HPDE6-E6E7 (cell line): Measurements from ENCODE around the gene WNT7A.

Experiments used
- DNase-seq: peaks from one replicate; pipeline ENCODE4 v3.0.0; 2011; ENCODE audit warnings: missing footprints; ENCODE audit errors: extremely low spot score

The WNT7A gene

DNA sequence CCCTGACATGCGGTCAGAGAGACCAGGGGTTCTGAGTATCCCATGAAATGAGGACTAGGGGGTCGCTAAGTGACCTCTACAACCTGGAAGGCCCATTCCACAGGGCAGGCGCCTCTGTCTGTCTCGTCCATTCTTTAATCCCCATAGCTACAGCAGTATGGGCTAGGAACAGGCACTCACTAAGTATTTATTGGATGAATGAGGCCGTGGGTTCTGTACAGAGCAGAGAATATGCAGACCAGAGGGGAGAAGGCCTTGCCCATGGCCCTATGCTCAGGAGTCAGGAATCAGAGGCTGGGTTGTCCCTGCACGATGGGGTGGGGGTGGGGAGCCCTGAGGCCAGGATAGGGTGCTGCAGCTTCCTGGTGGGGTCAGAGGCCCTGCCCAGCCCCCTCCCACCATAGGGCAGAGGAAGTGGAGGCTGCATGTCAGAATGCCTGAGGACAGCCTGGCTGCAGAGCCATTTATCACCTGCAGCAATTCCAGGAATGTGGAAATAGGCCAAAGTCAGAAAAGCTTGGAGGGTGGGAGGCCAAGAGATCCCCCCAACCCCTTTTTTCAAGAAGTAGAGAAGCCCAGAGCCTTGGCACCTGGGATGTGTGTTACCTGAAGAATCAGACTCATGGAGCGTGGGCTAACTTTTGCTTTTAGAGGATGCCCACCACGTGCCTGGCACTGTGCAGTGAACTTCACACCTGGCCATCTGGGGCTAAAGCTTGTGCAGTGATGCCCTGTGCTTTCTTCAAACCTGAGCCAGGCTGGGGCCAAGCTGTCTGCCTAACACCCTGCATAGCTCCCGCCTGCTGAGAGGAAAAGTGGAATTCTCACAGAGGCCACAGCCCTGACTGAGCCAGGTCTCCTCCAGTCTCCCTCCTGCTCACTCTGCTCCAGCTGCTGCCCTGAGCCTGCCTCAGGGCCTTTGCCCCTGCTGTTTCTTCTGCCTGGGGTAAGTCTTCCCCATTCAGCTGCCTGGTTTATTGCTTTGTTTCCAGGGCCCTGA, 109.4 kb downstream of the WNT7A start:
- DNase-seq, result no peak

DNA sequence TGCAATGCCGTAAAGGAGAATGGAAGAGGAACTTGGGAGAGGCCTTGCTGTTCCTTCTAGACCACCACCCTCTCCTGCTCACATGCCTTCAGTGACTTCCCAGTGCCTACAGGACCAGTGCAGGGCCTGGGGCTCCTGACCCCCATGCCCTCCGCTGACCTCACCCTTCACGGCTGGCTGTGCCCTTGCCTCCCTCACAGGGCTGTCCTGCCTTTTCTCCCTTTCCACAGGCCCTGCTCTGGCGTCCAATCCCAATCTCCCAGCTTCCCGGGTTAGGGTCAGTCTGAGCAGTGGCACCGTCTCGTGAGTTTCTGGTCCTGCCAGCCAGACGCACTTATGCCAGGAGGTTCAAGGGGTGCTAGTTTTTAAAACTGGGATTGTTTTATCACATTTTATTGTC, 110.4 kb downstream of the WNT7A start:
- no peak for DNase-seq

DNA sequence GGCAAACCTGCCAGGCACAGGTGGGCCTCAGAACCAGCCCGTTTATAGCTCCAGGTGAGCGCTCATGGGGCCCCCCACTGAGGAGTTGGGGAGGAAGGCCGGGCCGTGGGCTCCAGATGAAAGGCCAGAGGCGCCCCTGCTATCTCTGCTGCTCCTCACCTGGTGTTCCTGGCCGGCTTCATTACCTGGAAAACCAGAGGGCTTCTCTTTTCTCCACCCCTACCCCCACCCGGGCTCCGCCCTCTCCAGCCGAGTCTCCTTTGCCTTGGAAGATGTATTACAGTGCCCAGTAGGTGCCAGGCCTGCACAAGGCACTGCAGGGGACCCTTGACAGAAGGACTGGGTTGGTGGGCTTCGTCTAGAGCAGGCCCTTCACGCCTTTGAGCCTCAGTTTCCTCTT, 111.4 kb downstream of the WNT7A start:
- DNase-seq, result no peak

DNA sequence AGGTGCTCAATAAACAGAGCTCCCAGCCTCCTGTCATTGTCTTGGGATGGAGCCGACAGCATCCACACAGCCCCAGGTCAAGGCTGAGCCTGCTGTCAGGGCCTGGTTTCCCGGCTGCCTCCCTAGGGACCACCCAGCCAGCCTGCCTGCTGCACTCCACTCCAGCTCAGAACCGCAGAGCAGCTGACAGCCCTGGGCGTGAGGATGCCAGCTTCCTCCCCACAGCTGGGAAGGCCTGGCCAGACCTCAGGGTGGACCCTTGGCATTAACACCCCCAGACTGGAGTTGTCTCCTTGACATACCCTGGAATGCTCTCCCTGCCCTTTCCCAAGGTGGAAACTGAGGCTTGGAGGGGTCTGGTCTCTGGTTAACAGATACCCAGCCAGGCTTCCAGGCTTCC, 112.0 kb downstream of the WNT7A start:
- no peak for DNase-seq

DNA sequence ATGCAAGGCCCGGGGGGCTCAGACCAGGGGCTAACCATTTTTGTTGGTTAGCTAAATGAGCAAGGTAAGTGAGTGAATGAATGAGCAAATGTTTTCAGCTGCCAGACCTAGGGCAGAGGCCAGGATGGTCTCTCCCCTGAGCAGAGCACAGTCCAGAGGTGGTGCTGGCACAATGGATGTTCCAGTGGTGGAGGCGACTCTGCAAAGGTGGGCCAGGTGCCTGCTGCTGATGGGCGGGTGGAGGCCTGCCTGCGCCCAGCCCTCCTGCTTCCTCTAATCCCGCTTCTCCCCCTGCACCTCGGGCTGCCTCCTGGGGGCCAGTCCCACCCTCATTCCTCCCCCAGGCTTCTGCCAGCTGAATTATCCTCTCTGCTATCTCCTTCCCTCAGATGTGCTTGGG, 112.8 kb downstream of the WNT7A start:
- DNase-seq, result no peak
